SK-N-MC (cell line): ENCODE results near the gene LGALS3BP.

ENCODE experiments used
- DNase-seq: peaks from one replicate; pipeline ENCODE4 v3.0.0-alpha.2; 2011; ENCODE audit warnings: low read depth, low spot score
- H3K27ac ChIP-seq: fragments of 200-600 bp; sonication (generic); 2 replicates; pipeline ENCODE4 v1.5.1; 2016; ENCODE audit warnings: mixed run types
- H3K36me3 ChIP-seq: fragments of 200-600 bp; sonication (generic); 2 replicates; pipeline ENCODE4 v1.6.1; 2017; ENCODE audit warnings: antibody characterized with exemption, low read length, mixed read lengths; ENCODE audit not compliant: insufficient read depth
- H3K4me3 ChIP-seq: fragments of 200-600 bp; sonication (generic); 2 replicates; pipeline ENCODE4 v1.5.1; 2016
- H3K9ac ChIP-seq: fragments of 200-600 bp; sonication (generic); 2 replicates; pipeline ENCODE4 v1.8.0; 2017; ENCODE audit warnings: mixed run types, mixed read lengths; ENCODE audit not compliant: insufficient read length
- H3K9me3 ChIP-seq: fragments of 200-600 bp; sonication (generic); 2 replicates; pipeline ENCODE4 v1.6.1; 2017; ENCODE audit warnings: low read depth, mild to moderate bottlenecking, antibody characterized with exemption, low read length, moderate library complexity, mixed read lengths
- EZH2 ChIP-seq: fragments of 200-600 bp; sonication (generic); IDR thresholded peaks from one replicate; pipeline ENCODE4 v1.6.1; 2017; ENCODE audit warnings: antibody characterized with exemption
- FOXP2 ChIP-seq: optimal IDR thresholded peaks from 2 replicates; pipeline ENCODE3; 2011; ENCODE audit warnings: mild to moderate bottlenecking, moderate library complexity; ENCODE audit not compliant: insufficient read depth; ENCODE audit errors: extremely low read length, control extremely low read depth
- POLR2AphosphoS5 ChIP-seq: IDR thresholded peaks from 2 replicates; pipeline ENCODE4 v1.6.1; 2012; ENCODE audit warnings: mild to moderate bottlenecking, low read depth, low read length, borderline replicate concordance

Gene LGALS3BP

GRCh38 chr17:78957128-78957527, 22.6 kb downstream of the LGALS3BP start:
- no peak overlapping the region for H3K27ac ChIP-seq
- no peak overlapping the region for H3K9ac ChIP-seq
- H3K9me3 ChIP-seq = no peaks in the 10 kb centered on the region
- no peaks in the 10 kb centered on the region for H3K36me3 ChIP-seq
- DNase-seq = no peak
- H3K4me3 ChIP-seq = no peak overlapping the region
- TF ChIP-seq EZH2 (no peak), POLR2AphosphoS5 (no peak), FOXP2 (no peak)

- Histone ChIP-seq H3K9me3 (no peaks in the 10 kb centered on the region), H3K36me3 (no peaks in the 10 kb centered on the region), H3K4me3 (no peak overlapping the region), H3K9ac (no peak overlapping the region), H3K27ac (no peak overlapping the region)
- no peak for DNase-seq
- TF ChIP-seq POLR2AphosphoS5 (no peak), EZH2 (no peak), FOXP2 (no peak)
These were observed 23.5 kb downstream of the LGALS3BP start for GRCh38 chr17:78956254-78956653.

GRCh38 chr17:78954684-78955083, 25.0 kb downstream of the LGALS3BP start:
- no peak overlapping the region for H3K9ac ChIP-seq
- no peak for TF ChIP-seq EZH2
- no peak for TF ChIP-seq FOXP2
- TF ChIP-seq POLR2AphosphoS5 = no peak
- H3K4me3 ChIP-seq = no peak overlapping the region
- H3K27ac ChIP-seq = no peak overlapping the region
- no peaks in the 10 kb centered on the region for H3K9me3 ChIP-seq
- H3K36me3 ChIP-seq = no peaks in the 10 kb centered on the region
- DNase-seq = no peak

GRCh38 chr17:78953356-78954350, 26.1 kb downstream of the LGALS3BP start:
- no peak for DNase-seq
- Histone ChIP-seq H3K9me3 (no peaks in the 10 kb centered on the region), H3K36me3 (no peaks in the 10 kb centered on the region)

GRCh38 chr17:78952706-78953105, 27.0 kb downstream of the LGALS3BP start:
- Histone ChIP-seq H3K27ac (no peak overlapping the region), H3K9ac (no peak overlapping the region), H3K9me3 (no peaks in the 10 kb centered on the region), H3K4me3 (no peak overlapping the region), H3K36me3 (no peaks in the 10 kb centered on the region)
- TF ChIP-seq POLR2AphosphoS5 (no peak), EZH2 (no peak), FOXP2 (no peak)
- no peak for DNase-seq

More at GRCh38 chr17:78953356-78954350, 26.1 kb downstream of the LGALS3BP start:
- Histone ChIP-seq H3K9ac (no peak overlapping the region), H3K4me3 (no peak overlapping the region), H3K27ac (no peak overlapping the region)
- TF ChIP-seq FOXP2 = no peak

- DNase-seq = no peak
- Histone ChIP-seq H3K27ac (no peak overlapping the region), H3K36me3 (no peaks in the 10 kb centered on the region), H3K9me3 (no peaks in the 10 kb centered on the region), H3K4me3 (no peak overlapping the region), H3K9ac (no peak overlapping the region)
- no peak for TF ChIP-seq POLR2AphosphoS5
- no peak for TF ChIP-seq FOXP2
- TF ChIP-seq EZH2 = no peak
These were observed 27.7 kb downstream of the LGALS3BP start for GRCh38 chr17:78951967-78952551.

- no peak overlapping the region for H3K27ac ChIP-seq
- no peak for DNase-seq
- H3K9me3 ChIP-seq = no peaks in the 10 kb centered on the region
- no peak overlapping the region for H3K9ac ChIP-seq
- H3K4me3 ChIP-seq = no peak overlapping the region
- H3K36me3 ChIP-seq = no peaks in the 10 kb centered on the region
- TF ChIP-seq POLR2AphosphoS5 = no peak
- no peak for TF ChIP-seq FOXP2
- no peak for TF ChIP-seq EZH2
These were observed 28.9 kb downstream of the LGALS3BP start for GRCh38 chr17:78950870-78951269.

GRCh38 chr17:78947235-78948149, 32.2 kb downstream of the LGALS3BP start:
- Histone ChIP-seq H3K9ac (no peak overlapping the region), H3K27ac (no peak overlapping the region), H3K9me3 (no peaks in the 10 kb centered on the region), H3K36me3 (no peaks in the 10 kb centered on the region), H3K4me3 (no peak overlapping the region)
- no peak for TF ChIP-seq EZH2
- TF ChIP-seq FOXP2 = no peak
- no peak for TF ChIP-seq POLR2AphosphoS5
- no peak for DNase-seq
